Epithelial cell of proximal tubule (primary cell): ENCODE results near the gene RIBC1. TPM values are rescaled to one million over a fixed set of nuclear protein-coding genes. Genes with fewer than 3 reads are reported as not detected.
"Not testable (repeated sequence)": the region's sequence is repeated elsewhere in the genome, so short reads cannot be mapped to it uniquely, and the experiment has no call there.

ENCODE experiments used
- DNase-seq: peaks from one replicate; pipeline ENCODE4 v3.0.0-alpha.2; 2011; ENCODE audit warnings: low read depth
- H3K4me3 ChIP-seq: 2 replicates; pipeline ENCODE4 v1.5.1; 2011; ENCODE audit warnings: low read depth, mild to moderate bottlenecking, low read length
- CTCF ChIP-seq: conservative IDR thresholded peaks from 2 replicates; pipeline ENCODE4 v1.5.1; 2012; ENCODE audit warnings: low read depth, mild to moderate bottlenecking, low read length
- total RNA-seq: library from RNA; depleted of rRNA; stranded (reverse); fragments of >200 nt; gene quantifications from 2 replicates; pipeline ENCODE4 v1.2.3, GENCODE V29; 2015

RIBC1 gene
- total RNA-seq, 1 donor from 2014 or later, result 0.92 TPM

GRCh38 chrX:53412446-53412845 lies 10.2 kb upstream of the RIBC1 start:
- DNase-seq, result no peak
- TF ChIP-seq CTCF, result no peak
- no peak overlapping the region for H3K4me3 ChIP-seq

- H3K4me3 ChIP-seq, DNase-seq: not testable (repeated sequence)
Observed at GRCh38 chrX:53420351-53420750, 2.3 kb upstream of the RIBC1 start.

- DNase-seq, result no peak
- TF ChIP-seq CTCF, result no peak
Observed at GRCh38 chrX:53421125-53421524, 1.5 kb upstream of the RIBC1 start.

GRCh38 chrX:53421772-53422085 lies 944 bp upstream of the RIBC1 start:
- H3K4me3 ChIP-seq, result peak overlapping the region; percentile 76
- no peak for TF ChIP-seq CTCF
- DNase-seq, result no peak

More at GRCh38 chrX:53421125-53421524, 1.5 kb upstream of the RIBC1 start:
- H3K4me3 ChIP-seq, result peak overlapping the region; percentile 76

GRCh38 chrX:53422086-53422860 lies 400 bp upstream of the RIBC1 start, which contains the start of gene SMC1A:
SMC1A (minus strand) TSS chrX:53422654; CDS start chrX:53422600, 54 bp downstream.
- DNase-seq, result peak; percentile 73
- no peak for TF ChIP-seq CTCF
- H3K4me3 ChIP-seq, result peak within 1 kb of the TSS; percentile 76

- no peak overlapping the region for H3K4me3 ChIP-seq
- no peak for DNase-seq
- TF ChIP-seq CTCF, result no peak
Observed at GRCh38 chrX:53429755-53430154, 7.1 kb downstream of the RIBC1 start.

GRCh38 chrX:53430231-53430630 lies 7.6 kb downstream of the RIBC1 start:
- TF ChIP-seq CTCF, result no peak
- no peak overlapping the region for H3K4me3 ChIP-seq
- DNase-seq, result no peak
